Progenitor cell of endocrine pancreas (in vitro differentiated cells): ENCODE results near the gene MED6. TPM values are rescaled to one million over a fixed set of nuclear protein-coding genes. Genes with fewer than 3 reads are reported as not detected.

Experiments
- DNase-seq: peaks from one replicate; pipeline ENCODE4 v3.0.0; 2021; ENCODE audit warnings: low spot score; ENCODE audit not compliant: unreplicated experiment
- H3K27ac Mint-ChIP-seq: 2 replicates; pipeline ENCODE4 v1.8.0; 2021; ENCODE audit warnings: mild to moderate bottlenecking, moderate library complexity, mixed read lengths
- H3K27me3 Mint-ChIP-seq: 2 replicates; pipeline ENCODE4 v1.8.0; 2021; ENCODE audit warnings: mixed read lengths
- H3K36me3 Mint-ChIP-seq: 2 replicates; pipeline ENCODE4 v1.8.0; 2022; ENCODE audit warnings: mixed read lengths; ENCODE audit not compliant: insufficient read depth
- H3K4me1 Mint-ChIP-seq: 2 replicates; pipeline ENCODE4 v1.8.0; 2021; ENCODE audit warnings: low read depth, mixed read lengths
- H3K4me3 Mint-ChIP-seq: 2 replicates; pipeline ENCODE4 v1.8.0; 2021; ENCODE audit warnings: low read depth, mild to moderate bottlenecking, moderate library complexity, mixed read lengths
- H3K9me3 Mint-ChIP-seq: 2 replicates; pipeline ENCODE4 v1.8.0; 2021; ENCODE audit warnings: low read depth, mixed read lengths
- total RNA-seq: library from RNA; stranded (reverse); gene quantifications from 2 replicates; pipeline ENCODE4 v1.2.1, GENCODE V29; 2021
- TF ChIP-seq, protein P1 (sequence below): fragments of 200-600 bp; sonication (generic); IDR thresholded peaks from one replicate; pipeline ENCODE4 v1.5.0; 2021; ENCODE audit warnings: antibody characterized with exemption, mild to moderate bottlenecking; ENCODE audit not compliant: unreplicated experiment

The MED6 gene
- total RNA-seq, 1 donor from 2014 or later = 47.1 TPM

DNA sequence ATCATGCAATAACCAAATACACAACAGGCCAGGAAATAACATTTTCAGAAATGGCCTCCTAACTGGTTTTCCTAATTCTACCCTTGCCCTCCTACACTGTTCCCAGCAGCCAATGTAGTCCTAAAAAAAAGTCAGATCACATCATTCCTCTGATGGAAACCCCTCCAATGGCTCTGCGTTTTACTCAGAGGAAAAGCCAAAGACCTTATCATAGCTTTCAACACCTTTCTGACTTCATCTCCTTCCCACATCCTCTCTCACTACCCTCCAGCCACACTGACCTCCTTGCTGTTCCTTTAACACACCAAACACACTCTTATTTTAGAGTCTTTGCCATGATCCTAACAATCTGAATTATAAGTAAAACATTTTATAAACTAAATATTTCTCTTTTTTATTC lies 1.1 kb downstream of the MED6 start:
- Mint-ChIP-seq H3K27me3 (peaks cover 5% of the 10 kb centered on the region), H3K36me3 (peaks cover 1% of the 10 kb centered on the region), H3K9me3 (no peaks in the 10 kb centered on the region), H3K4me3 (peak overlapping the region; percentile 98), H3K27ac (no peak overlapping the region), H3K4me1 (peaks cover 14% of the 10 kb centered on the region)
- DNase-seq = no peak
- TF ChIP-seq, protein P1, sequence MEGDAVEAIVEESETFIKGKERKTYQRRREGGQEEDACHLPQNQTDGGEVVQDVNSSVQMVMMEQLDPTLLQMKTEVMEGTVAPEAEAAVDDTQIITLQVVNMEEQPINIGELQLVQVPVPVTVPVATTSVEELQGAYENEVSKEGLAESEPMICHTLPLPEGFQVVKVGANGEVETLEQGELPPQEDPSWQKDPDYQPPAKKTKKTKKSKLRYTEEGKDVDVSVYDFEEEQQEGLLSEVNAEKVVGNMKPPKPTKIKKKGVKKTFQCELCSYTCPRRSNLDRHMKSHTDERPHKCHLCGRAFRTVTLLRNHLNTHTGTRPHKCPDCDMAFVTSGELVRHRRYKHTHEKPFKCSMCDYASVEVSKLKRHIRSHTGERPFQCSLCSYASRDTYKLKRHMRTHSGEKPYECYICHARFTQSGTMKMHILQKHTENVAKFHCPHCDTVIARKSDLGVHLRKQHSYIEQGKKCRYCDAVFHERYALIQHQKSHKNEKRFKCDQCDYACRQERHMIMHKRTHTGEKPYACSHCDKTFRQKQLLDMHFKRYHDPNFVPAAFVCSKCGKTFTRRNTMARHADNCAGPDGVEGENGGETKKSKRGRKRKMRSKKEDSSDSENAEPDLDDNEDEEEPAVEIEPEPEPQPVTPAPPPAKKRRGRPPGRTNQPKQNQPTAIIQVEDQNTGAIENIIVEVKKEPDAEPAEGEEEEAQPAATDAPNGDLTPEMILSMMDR = no peak

DNA sequence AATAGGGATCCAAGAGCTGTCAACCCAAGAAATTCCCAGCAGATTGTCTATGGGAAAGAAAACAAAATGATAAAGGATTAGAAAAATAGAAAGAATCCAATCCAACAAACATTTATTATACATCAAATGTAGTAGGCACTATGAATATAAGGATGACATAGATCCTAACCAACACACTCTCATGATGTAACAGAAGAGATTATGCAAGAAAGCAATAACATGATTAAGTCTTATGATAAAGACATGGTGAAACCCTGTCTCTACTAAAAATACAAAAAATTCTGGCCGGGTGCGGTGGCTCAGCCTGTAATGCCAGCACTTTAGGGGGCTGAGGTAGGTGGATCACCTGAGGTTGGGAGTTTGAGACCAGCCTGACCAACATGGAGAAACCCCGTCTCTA lies 2.7 kb downstream of the MED6 start:
- Mint-ChIP-seq H3K27me3 (no peaks in the 10 kb centered on the region), H3K4me3 (no peak overlapping the region)

DNA sequence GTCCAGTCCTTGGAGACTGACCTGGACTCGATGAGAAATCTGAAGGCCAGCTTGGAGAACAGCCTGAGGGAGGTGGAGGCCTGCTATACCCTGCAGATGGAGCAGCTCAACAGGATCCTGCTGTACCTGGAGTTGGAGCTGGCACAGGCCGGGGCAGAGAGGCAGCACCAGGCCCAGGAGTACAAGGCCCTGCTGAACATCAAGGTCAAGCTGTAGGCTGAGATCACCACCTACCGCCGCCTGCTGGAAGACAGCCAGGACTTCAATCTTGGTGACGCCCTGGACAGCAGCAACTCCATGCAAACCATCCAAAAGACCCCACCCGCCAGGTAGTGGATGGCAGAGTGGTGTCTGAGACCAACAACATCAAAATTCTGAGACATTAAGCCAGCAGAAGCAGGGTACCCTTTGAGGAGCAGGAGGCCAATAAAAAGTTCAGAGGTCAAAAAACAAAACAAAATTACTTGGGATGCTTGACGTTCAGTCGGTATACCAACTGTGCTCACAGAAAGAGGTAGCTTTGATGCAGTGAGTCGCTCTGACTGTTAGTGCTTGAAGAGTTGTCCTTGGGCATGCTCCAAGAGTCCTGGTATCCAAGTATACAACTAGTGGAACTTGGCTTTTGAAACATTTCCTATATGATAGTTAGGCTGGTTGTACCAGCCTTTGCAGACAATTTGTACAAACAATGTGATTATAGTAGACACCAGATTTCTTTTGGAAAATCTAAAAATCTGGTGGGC lies 4.8 kb downstream of the MED6 start:
- no peak for DNase-seq
- Mint-ChIP-seq H3K36me3 (peaks cover 12% of the 10 kb centered on the region), H3K4me3 (no peak overlapping the region), H3K27me3 (no peaks in the 10 kb centered on the region), H3K9me3 (no peaks in the 10 kb centered on the region), H3K27ac (no peak overlapping the region), H3K4me1 (peaks cover 14% of the 10 kb centered on the region)
- TF ChIP-seq, protein P1 = no peak

More for the DNA sequence above, 2.7 kb downstream of the MED6 start:
- no peak overlapping the region for H3K27ac Mint-ChIP-seq
- peaks cover 14% of the 10 kb centered on the region for H3K4me1 Mint-ChIP-seq
- H3K9me3 Mint-ChIP-seq = no peaks in the 10 kb centered on the region
- DNase-seq = no peak
- TF ChIP-seq, protein P1 = no peak
- H3K36me3 Mint-ChIP-seq = peaks cover 6% of the 10 kb centered on the region

DNA sequence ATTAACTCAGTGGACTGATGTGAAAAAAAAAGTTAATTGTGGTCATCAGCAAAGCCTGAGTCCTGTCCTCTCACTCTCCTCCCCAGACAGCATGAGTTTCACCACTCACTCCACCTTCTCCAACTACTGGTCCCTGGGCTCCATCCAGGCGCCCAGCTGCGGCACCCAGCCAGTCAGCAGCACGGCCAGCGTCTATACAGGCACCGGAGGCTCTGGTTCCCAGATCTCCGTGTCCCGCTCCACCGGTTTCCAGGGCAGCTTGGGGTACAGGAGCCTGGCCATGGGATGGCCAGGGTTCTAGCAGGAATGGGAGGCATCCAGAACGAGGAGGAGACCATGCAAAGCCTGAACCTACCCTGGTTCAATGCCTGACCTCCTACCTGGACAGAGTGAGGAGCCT lies 6.0 kb downstream of the MED6 start:
- Mint-ChIP-seq H3K27me3 (no peaks in the 10 kb centered on the region), H3K36me3 (peaks cover 13% of the 10 kb centered on the region), H3K27ac (no peak overlapping the region), H3K4me3 (no peak overlapping the region), H3K9me3 (no peaks in the 10 kb centered on the region), H3K4me1 (peaks cover 5% of the 10 kb centered on the region)
- no peak for DNase-seq
- TF ChIP-seq, protein P1 = no peak

DNA sequence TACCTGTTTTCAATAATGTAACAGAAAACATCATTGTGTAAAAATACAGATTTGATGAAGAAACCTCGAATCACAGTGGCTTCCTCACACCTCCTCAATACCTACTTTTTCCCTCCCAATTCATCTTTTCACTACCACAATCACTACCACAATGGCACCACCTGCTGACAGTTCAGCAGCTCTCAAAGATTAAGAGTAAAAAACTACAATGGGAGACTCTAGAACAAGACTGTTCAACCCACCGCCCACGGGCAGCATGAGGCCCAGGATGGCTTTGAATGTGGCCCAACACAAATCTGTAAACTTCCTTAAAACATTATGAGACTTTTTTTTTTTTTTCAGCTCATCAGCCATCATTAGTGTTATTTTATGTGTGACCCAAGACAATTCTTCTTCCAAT lies 15.2 kb downstream of the MED6 start:
- DNase-seq = no peak
- TF ChIP-seq, protein P1 = peak; percentile 17
- Mint-ChIP-seq H3K27ac (no peak overlapping the region), H3K9me3 (no peaks in the 10 kb centered on the region), H3K36me3 (peaks cover 26% of the 10 kb centered on the region), H3K4me3 (no peak overlapping the region), H3K4me1 (no peaks in the 10 kb centered on the region), H3K27me3 (no peaks in the 10 kb centered on the region)
